ENCODE results near the gene PUM1.

PUM1 gene

DNA sequence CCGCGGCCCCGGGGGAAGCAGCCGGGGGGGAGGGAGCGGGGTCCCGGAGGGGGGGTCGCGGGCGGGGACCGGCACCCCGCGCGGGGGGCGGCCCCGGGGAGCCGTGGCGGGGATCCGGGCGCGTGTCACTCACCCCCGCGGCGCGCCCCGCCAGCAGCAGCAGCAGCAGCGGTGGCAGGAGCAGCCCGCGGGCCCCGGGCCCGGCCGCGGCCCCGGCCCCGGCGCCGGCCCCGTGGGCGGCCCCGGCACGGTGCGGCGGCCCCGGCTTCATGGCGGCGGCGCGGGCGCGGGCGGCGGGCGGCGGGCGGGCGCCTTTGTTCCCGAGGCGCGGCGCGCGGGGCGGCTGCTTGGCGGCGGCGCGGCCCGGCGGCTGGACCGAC is 157.2 kb downstream of the PUM1 start:
- TF ChIP-seq, protein P1, sequence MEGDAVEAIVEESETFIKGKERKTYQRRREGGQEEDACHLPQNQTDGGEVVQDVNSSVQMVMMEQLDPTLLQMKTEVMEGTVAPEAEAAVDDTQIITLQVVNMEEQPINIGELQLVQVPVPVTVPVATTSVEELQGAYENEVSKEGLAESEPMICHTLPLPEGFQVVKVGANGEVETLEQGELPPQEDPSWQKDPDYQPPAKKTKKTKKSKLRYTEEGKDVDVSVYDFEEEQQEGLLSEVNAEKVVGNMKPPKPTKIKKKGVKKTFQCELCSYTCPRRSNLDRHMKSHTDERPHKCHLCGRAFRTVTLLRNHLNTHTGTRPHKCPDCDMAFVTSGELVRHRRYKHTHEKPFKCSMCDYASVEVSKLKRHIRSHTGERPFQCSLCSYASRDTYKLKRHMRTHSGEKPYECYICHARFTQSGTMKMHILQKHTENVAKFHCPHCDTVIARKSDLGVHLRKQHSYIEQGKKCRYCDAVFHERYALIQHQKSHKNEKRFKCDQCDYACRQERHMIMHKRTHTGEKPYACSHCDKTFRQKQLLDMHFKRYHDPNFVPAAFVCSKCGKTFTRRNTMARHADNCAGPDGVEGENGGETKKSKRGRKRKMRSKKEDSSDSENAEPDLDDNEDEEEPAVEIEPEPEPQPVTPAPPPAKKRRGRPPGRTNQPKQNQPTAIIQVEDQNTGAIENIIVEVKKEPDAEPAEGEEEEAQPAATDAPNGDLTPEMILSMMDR (IDR thresholded peaks at IDR 0.05; ENCODE audit: insufficient read depth, missing control alignments), result no peak
- FAIRE-seq (no peak), DNase-seq (ENCODE audit: insufficient read length, low spot score) (no peak)

DNA sequence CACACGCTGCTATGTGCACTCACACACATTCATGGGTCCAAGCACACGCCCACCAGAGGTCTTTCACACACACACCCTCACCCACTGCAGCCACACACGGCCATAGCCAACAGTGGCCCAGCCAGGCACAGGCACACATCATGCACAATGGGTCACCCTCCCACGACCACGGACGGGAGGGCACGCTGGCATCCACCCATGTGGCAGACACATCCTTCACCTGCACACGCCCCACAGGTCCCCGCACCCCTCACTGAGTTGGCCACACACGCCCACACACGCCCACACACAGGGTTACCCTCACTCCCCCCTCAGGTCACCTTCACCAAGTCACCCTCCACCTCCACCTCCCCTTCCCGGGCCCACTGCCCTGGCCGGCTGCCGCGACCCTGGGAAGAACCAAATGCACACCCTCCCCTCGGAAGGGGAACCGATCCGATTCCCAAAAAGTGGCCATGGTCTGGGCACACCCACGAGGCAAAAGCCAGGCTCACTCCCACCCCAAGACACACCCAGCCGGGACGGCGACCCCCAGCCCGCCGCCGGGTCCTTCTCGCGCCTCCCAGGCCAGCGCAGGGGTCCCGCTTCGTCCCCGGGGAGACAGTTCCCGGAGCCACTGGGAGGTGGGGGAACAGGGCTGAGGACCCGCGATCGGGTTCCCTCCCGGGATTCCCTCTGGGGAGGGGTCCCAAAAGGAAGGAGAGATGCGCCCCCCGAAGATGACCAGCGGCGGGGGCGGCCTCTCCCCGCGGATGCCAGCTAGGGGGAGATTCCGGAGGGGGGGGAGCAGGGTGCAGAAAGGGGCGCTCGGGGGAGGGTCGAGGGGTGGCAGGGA is 157.8 kb downstream of the PUM1 start:
- TF ChIP-seq, protein P1 (IDR thresholded peaks at IDR 0.05; ENCODE audit: insufficient read depth, missing control alignments), result no peak
- DNase-seq (ENCODE audit: insufficient read length, low spot score), result no peak
- no peak for FAIRE-seq

DNA sequence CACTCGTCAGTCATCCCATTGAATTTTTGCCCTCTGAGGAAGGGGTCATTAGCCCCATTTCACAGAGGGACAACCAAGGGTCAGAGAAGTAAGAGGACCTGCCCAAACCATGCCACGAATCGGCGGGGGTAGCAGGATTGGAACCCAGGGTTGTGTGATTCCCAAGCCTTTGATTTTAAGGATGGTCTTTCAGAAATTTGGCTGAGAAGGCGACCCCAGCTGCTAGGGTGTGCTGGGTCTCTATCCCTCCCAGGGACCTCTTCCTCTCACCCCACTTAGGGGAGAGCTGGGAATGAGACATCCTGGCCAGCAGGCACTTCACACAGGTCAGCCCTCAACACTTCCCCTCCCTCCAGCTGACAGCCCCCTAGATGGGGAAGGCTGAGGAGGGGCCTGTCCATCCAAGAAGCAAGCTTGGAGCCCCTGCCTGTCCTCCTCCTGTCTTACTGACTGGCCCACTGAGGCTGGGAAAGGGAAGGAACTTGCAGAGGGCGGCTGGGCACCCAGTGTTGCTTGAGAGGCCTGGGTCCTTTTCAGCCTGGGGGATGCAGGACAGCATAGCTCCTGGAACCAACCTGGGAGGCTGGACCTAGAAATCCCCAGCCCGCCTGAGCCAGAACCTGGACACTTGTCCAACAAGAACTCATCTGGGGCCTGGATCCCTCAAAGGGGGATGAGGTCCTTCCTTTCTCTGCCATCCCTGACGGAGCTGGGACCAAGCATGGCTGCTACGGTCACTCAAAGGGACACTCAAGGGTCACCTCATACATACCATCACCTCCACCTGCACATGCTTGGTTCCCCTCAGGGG is 158.7 kb downstream of the PUM1 start:
- no peak for DNase-seq (ENCODE audit: insufficient read length, low spot score)
- no peak for FAIRE-seq
- TF ChIP-seq, protein P1 (IDR thresholded peaks at IDR 0.05; ENCODE audit: insufficient read depth, missing control alignments), result no peak

DNA sequence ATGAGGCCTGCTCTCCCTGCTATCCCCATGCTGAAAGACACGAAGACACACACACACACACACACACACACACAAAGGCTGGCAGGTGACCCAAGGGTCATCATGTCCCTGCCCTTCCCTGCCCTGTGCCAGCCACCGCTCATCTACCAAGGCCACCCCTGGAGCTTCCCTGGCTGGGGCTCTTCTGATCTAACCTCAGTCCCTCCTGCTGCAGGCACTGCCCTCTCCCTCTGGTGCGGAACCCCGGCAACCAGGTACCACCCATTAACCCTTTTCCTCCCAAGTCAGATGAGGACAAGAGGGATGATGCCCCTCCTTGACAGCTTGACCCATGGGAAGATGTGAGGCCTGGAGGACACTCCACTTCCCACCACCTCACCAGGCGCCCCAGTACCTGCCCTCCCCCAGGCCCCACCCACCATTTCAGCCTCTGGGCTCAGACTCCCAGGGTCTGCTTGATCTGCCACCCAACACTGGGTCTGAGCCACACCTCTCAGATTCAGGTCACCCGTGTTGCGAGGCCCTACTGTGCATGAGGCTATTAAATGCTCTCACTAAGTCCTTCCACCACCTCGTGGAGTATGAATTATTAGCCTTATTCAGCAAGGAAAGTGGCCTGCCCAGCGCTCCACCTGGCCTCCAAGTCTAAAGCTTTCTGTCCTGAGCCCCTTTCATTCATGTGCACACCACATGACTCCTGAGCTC is 159.4 kb downstream of the PUM1 start:
- FAIRE-seq (no peak), DNase-seq (ENCODE audit: insufficient read length, low spot score) (no peak)
- TF ChIP-seq, protein P1 (IDR thresholded peaks at IDR 0.05; ENCODE audit: insufficient read depth, missing control alignments), result no peak

DNA sequence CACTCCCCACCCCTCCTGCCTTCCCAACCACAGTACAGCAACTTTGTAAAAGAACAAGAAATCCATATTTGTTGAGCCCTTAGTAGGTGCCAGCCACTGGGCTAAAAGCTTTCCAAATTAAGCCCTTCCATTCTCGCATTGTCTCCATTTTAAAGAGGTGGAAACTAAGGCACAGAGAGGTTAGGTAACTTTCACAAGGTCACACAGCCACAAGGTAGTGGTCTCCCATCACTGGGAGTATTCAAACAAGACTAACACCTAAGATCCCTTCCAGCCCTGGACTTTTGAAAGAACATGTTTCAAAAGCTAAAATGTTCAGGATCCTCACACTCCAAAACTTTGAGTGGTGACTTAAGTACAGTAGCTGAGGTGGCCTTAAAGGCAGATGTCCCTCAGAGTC is 160.1 kb downstream of the PUM1 start:
- TF ChIP-seq, protein P1 (IDR thresholded peaks at IDR 0.05; ENCODE audit: insufficient read depth, missing control alignments), result no peak
- no peak for FAIRE-seq
- no peak for DNase-seq (ENCODE audit: insufficient read length, low spot score)

DNA sequence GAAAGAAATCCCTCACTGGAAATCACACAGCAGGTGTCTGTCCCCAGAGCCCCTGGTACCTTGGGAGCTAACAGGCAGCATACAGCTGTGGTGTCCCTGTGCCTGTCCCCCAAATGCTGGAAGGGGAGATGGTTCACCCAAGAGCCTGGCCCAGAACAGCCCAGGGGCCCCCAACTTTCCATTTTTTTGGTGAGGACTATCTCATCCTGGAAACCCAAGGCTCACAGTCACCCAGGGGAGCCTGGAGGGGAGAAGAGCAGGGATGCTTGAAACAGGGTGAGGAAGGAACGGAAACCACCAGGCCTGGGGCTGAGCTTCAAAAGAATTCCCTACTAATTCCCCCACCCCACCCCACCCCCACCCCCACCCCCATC is 160.6 kb downstream of the PUM1 start:
- DNase-seq (ENCODE audit: insufficient read length, low spot score) (no peak), FAIRE-seq (no peak)
- TF ChIP-seq, protein P1 (IDR thresholded peaks at IDR 0.05; ENCODE audit: insufficient read depth, missing control alignments), result no peak

Data from D721Med (cell line).